ENCODE results near the gene VIPR2. TPM values are rescaled to one million over a fixed set of nuclear protein-coding genes. Genes with fewer than 3 reads are reported as not detected.

Gene VIPR2
- total RNA-seq, 6 donors from 2014 or later = 0.30 to 0.74 (median 0.40) TPM; not detected in 3

DNA sequence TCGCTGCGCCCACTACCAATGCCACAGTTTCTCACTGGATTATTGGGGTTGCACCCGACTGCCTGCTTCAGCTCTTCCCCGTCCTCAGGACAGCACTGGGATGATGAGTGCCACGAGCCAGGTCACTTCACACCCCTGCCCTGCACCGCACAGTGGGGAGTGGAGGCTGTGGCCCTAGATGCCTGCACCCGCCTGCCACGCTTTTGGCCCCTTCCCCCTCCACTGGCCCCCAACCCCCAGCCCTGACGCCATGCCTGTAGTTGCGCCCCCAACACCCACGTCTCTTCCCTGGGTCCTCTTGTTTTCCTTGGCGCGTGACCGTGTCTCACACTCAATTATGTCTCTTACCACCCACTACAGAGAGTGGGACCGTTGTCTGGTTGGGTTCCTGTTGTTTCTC, 134.3 kb downstream of the VIPR2 start:
- TF ChIP-seq EP300 (IDR thresholded peaks at IDR 0.05) (no peak), POLR2AphosphoS5 (IDR thresholded peaks at IDR 0.05) (no peak), POLR2A (IDR thresholded peaks at IDR 0.05) (no peak)
- TF ChIP-seq, protein P1, sequence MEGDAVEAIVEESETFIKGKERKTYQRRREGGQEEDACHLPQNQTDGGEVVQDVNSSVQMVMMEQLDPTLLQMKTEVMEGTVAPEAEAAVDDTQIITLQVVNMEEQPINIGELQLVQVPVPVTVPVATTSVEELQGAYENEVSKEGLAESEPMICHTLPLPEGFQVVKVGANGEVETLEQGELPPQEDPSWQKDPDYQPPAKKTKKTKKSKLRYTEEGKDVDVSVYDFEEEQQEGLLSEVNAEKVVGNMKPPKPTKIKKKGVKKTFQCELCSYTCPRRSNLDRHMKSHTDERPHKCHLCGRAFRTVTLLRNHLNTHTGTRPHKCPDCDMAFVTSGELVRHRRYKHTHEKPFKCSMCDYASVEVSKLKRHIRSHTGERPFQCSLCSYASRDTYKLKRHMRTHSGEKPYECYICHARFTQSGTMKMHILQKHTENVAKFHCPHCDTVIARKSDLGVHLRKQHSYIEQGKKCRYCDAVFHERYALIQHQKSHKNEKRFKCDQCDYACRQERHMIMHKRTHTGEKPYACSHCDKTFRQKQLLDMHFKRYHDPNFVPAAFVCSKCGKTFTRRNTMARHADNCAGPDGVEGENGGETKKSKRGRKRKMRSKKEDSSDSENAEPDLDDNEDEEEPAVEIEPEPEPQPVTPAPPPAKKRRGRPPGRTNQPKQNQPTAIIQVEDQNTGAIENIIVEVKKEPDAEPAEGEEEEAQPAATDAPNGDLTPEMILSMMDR (IDR thresholded peaks at IDR 0.05) = no peak
- Histone ChIP-seq H3K4me3 (no peak overlapping the region), H3K36me3 (no peaks in the 10 kb centered on the region), H3K27ac (no peak overlapping the region), H3K9me3 (no peaks in the 10 kb centered on the region), H3K4me1 (peaks cover 11 to 25% (median 17%) of the 10 kb centered on the region in 4 donors), H3K27me3 (no peaks in the 10 kb centered on the region)
- DNase-seq (no peak), ATAC-seq (ENCODE audit: low FRiP score in 2 of 2) (no peak)
- 91 to 92% methylated on average over 15 of the region's 15 CpGs for WGBS, 2 donors

DNA sequence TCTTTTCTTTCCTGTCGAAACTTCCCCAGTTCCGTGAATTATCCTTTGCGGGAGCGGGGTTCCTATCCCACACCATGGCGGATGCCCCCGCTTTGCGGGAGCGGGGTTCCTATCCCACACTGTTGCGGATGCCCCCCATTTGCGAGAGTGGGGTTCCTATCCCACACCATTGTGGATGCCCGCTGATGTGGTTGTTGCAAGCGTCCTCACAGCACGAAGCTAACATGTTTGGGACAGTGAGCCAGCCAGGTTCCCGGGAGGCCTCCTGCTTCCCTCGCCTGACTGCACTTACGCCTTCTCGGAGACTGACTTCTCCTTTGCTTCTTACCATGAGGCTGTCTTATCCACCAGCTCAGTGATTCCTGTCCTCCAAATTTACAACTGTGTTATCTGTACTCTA, 134.7 kb downstream of the VIPR2 start:
- ATAC-seq (ENCODE audit: low FRiP score in 2 of 2) = no peak
- Histone ChIP-seq H3K27ac (no peak overlapping the region), H3K4me3 (no peak overlapping the region), H3K27me3 (no peaks in the 10 kb centered on the region), H3K4me1 (peaks cover 11 to 21% (median 13%) of the 10 kb centered on the region in 4 donors), H3K36me3 (no peaks in the 10 kb centered on the region), H3K9me3 (no peaks in the 10 kb centered on the region)
- no peak for DNase-seq
- WGBS, 2 donors = 83 to 89% methylated on average over 13 to 17 of the region's 17 CpGs
- TF ChIP-seq, protein P1 (IDR thresholded peaks at IDR 0.05) = no peak
- TF ChIP-seq EP300 (IDR thresholded peaks at IDR 0.05) = no peak
- no peak for TF ChIP-seq POLR2A (IDR thresholded peaks at IDR 0.05)
- no peak for TF ChIP-seq POLR2AphosphoS5 (IDR thresholded peaks at IDR 0.05)

DNA sequence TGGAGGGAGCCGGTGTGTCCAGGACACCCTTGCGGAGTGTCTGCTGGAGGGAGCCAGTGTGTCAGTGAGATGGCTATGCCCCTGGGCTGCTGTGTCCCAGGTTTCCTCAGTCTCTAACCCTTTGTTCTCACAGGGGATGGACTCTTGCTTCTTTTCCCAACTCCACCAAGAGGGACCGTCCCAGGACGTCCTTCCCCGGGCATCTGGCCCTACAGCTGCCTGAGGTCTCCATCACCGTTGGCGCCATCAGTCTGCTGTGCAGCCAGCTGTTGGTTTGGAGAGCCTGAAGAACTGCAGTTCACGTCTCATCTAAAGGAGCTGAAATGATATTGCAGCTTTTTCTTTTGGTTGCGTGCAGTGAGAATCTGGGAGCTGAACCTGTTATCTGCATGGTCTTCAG, 136.2 kb downstream of the VIPR2 start:
- Histone ChIP-seq H3K4me3 (no peak overlapping the region), H3K9me3 (no peaks in the 10 kb centered on the region), H3K27me3 (no peaks in the 10 kb centered on the region), H3K36me3 (no peaks in the 10 kb centered on the region), H3K27ac (no peak overlapping the region), H3K4me1 (peaks cover 7 to 20% (median 12%) of the 10 kb centered on the region in 4 donors)
- no peak for TF ChIP-seq POLR2AphosphoS5 (IDR thresholded peaks at IDR 0.05)
- TF ChIP-seq POLR2A (IDR thresholded peaks at IDR 0.05) = no peak
- TF ChIP-seq, protein P1 (IDR thresholded peaks at IDR 0.05) = no peak
- TF ChIP-seq EP300 (IDR thresholded peaks at IDR 0.05) = no peak
- WGBS, 2 donors = 91% methylated on average over 7 to 9 of the region's 9 CpGs
- ATAC-seq (ENCODE audit: low FRiP score in 2 of 2) (no peak), DNase-seq (no peak)

DNA sequence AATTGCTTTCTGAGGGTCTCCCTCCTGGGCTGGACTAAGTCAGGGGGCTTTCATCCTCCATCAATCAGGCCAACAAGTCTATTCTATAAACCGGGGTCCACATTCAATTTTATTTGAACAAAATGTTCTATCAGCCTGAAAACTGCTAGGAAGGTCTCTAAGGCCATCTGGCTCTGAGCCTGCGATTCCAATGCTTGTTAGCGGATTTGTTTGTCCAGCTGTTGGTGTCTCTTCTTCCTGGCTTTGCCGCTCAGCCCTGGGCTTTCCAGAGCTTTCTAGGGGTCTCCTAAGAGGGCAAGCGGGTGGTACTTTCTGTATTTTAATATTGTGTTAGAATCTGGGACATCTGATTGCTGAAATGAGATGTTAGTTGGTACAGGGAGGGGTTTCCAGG, 136.7 kb downstream of the VIPR2 start:
- Histone ChIP-seq H3K27ac (no peak overlapping the region), H3K27me3 (no peaks in the 10 kb centered on the region), H3K9me3 (no peaks in the 10 kb centered on the region), H3K4me3 (no peak overlapping the region), H3K36me3 (no peaks in the 10 kb centered on the region), H3K4me1 (peaks cover 6 to 15% (median 10%) of the 10 kb centered on the region in 4 donors)
- no peak for TF ChIP-seq EP300 (IDR thresholded peaks at IDR 0.05)
- TF ChIP-seq, protein P1 (IDR thresholded peaks at IDR 0.05) = no peak
- TF ChIP-seq POLR2AphosphoS5 (IDR thresholded peaks at IDR 0.05) = no peak
- no peak for TF ChIP-seq POLR2A (IDR thresholded peaks at IDR 0.05)
- ATAC-seq (ENCODE audit: low FRiP score in 2 of 2) (no peak), DNase-seq (no peak)
- 85 to 87% methylated on average over 5 of the region's 5 CpGs for WGBS, 2 donors

DNA sequence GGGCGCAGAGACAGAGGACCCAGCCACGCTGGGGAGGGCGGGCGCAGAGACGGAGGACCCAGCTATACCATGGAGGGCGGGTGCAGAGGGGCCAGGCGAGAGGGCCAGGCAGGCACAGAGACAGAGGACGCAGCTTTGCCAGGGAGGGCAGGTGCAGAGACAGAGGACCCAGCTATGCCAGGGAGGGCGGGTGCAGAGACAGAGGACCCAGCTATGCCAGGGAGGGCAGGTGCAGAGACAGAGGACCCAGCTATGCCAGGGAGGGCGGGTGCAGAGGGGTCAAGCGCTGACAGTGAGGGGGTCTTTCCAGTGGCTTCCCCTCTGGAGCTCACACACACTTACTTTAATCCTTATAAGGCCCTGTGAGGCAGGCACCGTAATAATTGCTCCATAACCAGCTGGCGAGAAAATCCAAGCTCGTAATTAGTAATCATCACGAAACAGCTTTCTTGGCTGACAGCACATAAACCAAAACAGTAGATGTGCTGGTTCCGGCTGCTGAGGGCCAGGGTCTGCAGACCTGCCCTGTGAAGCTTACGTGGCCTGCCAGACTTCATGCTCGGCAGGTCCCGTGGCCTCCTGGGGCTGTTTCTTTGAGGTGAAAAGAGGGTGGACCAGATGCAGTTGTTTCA, 137.2 kb downstream of the VIPR2 start:
- 92 to 93% methylated on average over 14 to 19 of the region's 19 CpGs for WGBS, 2 donors

More for the DNA sequence above, 137.2 kb downstream of the VIPR2 start:
- Histone ChIP-seq H3K36me3 (no peaks in the 10 kb centered on the region), H3K4me3 (no peak overlapping the region), H3K4me1 (peaks cover under 1 to 10% (median 5%) of the 10 kb centered on the region in 4 donors), H3K27me3 (no peaks in the 10 kb centered on the region), H3K27ac (no peak overlapping the region), H3K9me3 (no peaks in the 10 kb centered on the region)
- DNase-seq (no peak), ATAC-seq (ENCODE audit: low FRiP score in 2 of 2) (peak in 1 of 2 donors; percentile 56)
- TF ChIP-seq, protein P1 (IDR thresholded peaks at IDR 0.05) = no peak
- TF ChIP-seq EP300 (IDR thresholded peaks at IDR 0.05) (no peak), POLR2AphosphoS5 (IDR thresholded peaks at IDR 0.05) (no peak), POLR2A (IDR thresholded peaks at IDR 0.05) (no peak)
